ENCODE measurements around the gene TGFBR2. TPM values are rescaled to one million over a fixed set of nuclear protein-coding genes. Genes with fewer than 3 reads are reported as not detected.

The TGFBR2 gene
- total RNA-seq, 1 donor from 2014 or later, result 39.9 TPM

GRCh38 chr3:30632065-30632464, 25.7 kb downstream of the TGFBR2 start:
- peaks cover 29% of the 10 kb centered on the region for H3K36me3 ChIP-seq (ENCODE audit: insufficient read depth, low read length)
- H4K20me1 ChIP-seq (ENCODE audit: insufficient read depth, low read length), result peaks cover 26% of the 10 kb centered on the region
- no peak overlapping the region for H3K9ac ChIP-seq (ENCODE audit: low read length)
- H3K4me2 ChIP-seq (ENCODE audit: low read length), result no peak overlapping the region
- H3K27me3 Mint-ChIP-seq (ENCODE audit: low read depth, unreplicated experiment), result no peaks in the 10 kb centered on the region
- no peaks in the 10 kb centered on the region for H3K9me3 Mint-ChIP-seq (ENCODE audit: unreplicated experiment)
- H3K4me3 Mint-ChIP-seq (ENCODE audit: unreplicated experiment), result no peak overlapping the region
- TF ChIP-seq CTCF (IDR thresholded peaks at IDR 0.05; ENCODE audit: insufficient read depth, low read depth, low read length) (no peak), EZH2 (IDR thresholded peaks at IDR 0.05; ENCODE audit: insufficient read depth, low read length) (no peak)
- no peaks in the 10 kb centered on the region for H3K9me3 ChIP-seq (ENCODE audit: insufficient read depth, low read depth, low read length)
- H3K36me3 Mint-ChIP-seq (ENCODE audit: low read depth, unreplicated experiment), result peaks cover 11% of the 10 kb centered on the region
- FAIRE-seq (no peak), DNase-seq (ENCODE audit: low read depth) (no peak)
- peaks cover 100% of the 10 kb centered on the region for H3K79me2 ChIP-seq (ENCODE audit: insufficient read depth, low read length)
- H3K4me1 ChIP-seq (ENCODE audit: insufficient read depth, low read length), result peaks cover 15% of the 10 kb centered on the region
- no peak overlapping the region for H3K4me3 ChIP-seq (ENCODE audit: insufficient read depth, low read depth, low read length)
- no peak overlapping the region for H3K27ac Mint-ChIP-seq (ENCODE audit: unreplicated experiment)
- peaks cover 32% of the 10 kb centered on the region for H3K4me1 Mint-ChIP-seq (ENCODE audit: low read depth, unreplicated experiment)
- no peak overlapping the region for H3K27ac ChIP-seq (ENCODE audit: low read depth, low read length)
- H2AFZ ChIP-seq (ENCODE audit: low read depth, low read length), result no peak overlapping the region
- no peaks in the 10 kb centered on the region for H3K27me3 ChIP-seq (ENCODE audit: insufficient read depth, low read length)

- H3K4me1 Mint-ChIP-seq (ENCODE audit: low read depth, unreplicated experiment), result peaks cover 32% of the 10 kb centered on the region
- H4K20me1 ChIP-seq (ENCODE audit: insufficient read depth, low read length), result peaks cover 30% of the 10 kb centered on the region
- no peak overlapping the region for H3K4me3 ChIP-seq (ENCODE audit: insufficient read depth, low read depth, low read length)
- TF ChIP-seq EZH2 (IDR thresholded peaks at IDR 0.05; ENCODE audit: insufficient read depth, low read length) (no peak), CTCF (IDR thresholded peaks at IDR 0.05; ENCODE audit: insufficient read depth, low read depth, low read length) (no peak)
- no peak overlapping the region for H3K9ac ChIP-seq (ENCODE audit: low read length)
- H3K9me3 Mint-ChIP-seq (ENCODE audit: unreplicated experiment), result no peaks in the 10 kb centered on the region
- no peak overlapping the region for H3K4me2 ChIP-seq (ENCODE audit: low read length)
- H3K27ac ChIP-seq (ENCODE audit: low read depth, low read length), result no peak overlapping the region
- no peak overlapping the region for H3K27ac Mint-ChIP-seq (ENCODE audit: unreplicated experiment)
- H2AFZ ChIP-seq (ENCODE audit: low read depth, low read length), result no peak overlapping the region
- H3K36me3 Mint-ChIP-seq (ENCODE audit: low read depth, unreplicated experiment), result peaks cover 14% of the 10 kb centered on the region
- H3K4me3 Mint-ChIP-seq (ENCODE audit: unreplicated experiment), result no peak overlapping the region
- peaks cover 15% of the 10 kb centered on the region for H3K4me1 ChIP-seq (ENCODE audit: insufficient read depth, low read length)
- peaks cover 100% of the 10 kb centered on the region for H3K79me2 ChIP-seq (ENCODE audit: insufficient read depth, low read length)
- FAIRE-seq (no peak), DNase-seq (ENCODE audit: low read depth) (no peak)
- H3K36me3 ChIP-seq (ENCODE audit: insufficient read depth, low read length), result peaks cover 26% of the 10 kb centered on the region
- H3K27me3 ChIP-seq (ENCODE audit: insufficient read depth, low read length), result no peaks in the 10 kb centered on the region
- no peaks in the 10 kb centered on the region for H3K9me3 ChIP-seq (ENCODE audit: insufficient read depth, low read depth, low read length)
- H3K27me3 Mint-ChIP-seq (ENCODE audit: low read depth, unreplicated experiment), result no peaks in the 10 kb centered on the region
Measured at GRCh38 chr3:30632521-30632920, 26.1 kb downstream of the TGFBR2 start.

GRCh38 chr3:30633718-30634117, 27.3 kb downstream of the TGFBR2 start:
- Mint-ChIP-seq H3K4me1 (ENCODE audit: low read depth, unreplicated experiment) (peaks cover 29% of the 10 kb centered on the region), H3K27ac (ENCODE audit: unreplicated experiment) (no peak overlapping the region), H3K9me3 (ENCODE audit: unreplicated experiment) (no peaks in the 10 kb centered on the region), H3K27me3 (ENCODE audit: low read depth, unreplicated experiment) (no peaks in the 10 kb centered on the region), H3K36me3 (ENCODE audit: low read depth, unreplicated experiment) (peaks cover 21% of the 10 kb centered on the region), H3K4me3 (ENCODE audit: unreplicated experiment) (no peak overlapping the region)
- Histone ChIP-seq H2AFZ (ENCODE audit: low read depth, low read length) (no peak overlapping the region), H4K20me1 (ENCODE audit: insufficient read depth, low read length) (peaks cover 31% of the 10 kb centered on the region), H3K36me3 (ENCODE audit: insufficient read depth, low read length) (peaks cover 26% of the 10 kb centered on the region), H3K27ac (ENCODE audit: low read depth, low read length) (no peak overlapping the region), H3K4me1 (ENCODE audit: insufficient read depth, low read length) (peaks cover 15% of the 10 kb centered on the region), H3K9ac (ENCODE audit: low read length) (no peak overlapping the region), H3K27me3 (ENCODE audit: insufficient read depth, low read length) (no peaks in the 10 kb centered on the region), H3K79me2 (ENCODE audit: insufficient read depth, low read length) (peaks cover 100% of the 10 kb centered on the region), H3K4me2 (ENCODE audit: low read length) (no peak overlapping the region), H3K9me3 (ENCODE audit: insufficient read depth, low read depth, low read length) (no peaks in the 10 kb centered on the region), H3K4me3 (ENCODE audit: insufficient read depth, low read depth, low read length) (no peak overlapping the region)
- TF ChIP-seq CTCF (IDR thresholded peaks at IDR 0.05; ENCODE audit: insufficient read depth, low read depth, low read length), result no peak
- TF ChIP-seq EZH2 (IDR thresholded peaks at IDR 0.05; ENCODE audit: insufficient read depth, low read length), result no peak
- no peak for DNase-seq (ENCODE audit: low read depth)
- FAIRE-seq, result no peak
